ENCODE measurements around the gene GPR162.

GPR162 gene

DNA sequence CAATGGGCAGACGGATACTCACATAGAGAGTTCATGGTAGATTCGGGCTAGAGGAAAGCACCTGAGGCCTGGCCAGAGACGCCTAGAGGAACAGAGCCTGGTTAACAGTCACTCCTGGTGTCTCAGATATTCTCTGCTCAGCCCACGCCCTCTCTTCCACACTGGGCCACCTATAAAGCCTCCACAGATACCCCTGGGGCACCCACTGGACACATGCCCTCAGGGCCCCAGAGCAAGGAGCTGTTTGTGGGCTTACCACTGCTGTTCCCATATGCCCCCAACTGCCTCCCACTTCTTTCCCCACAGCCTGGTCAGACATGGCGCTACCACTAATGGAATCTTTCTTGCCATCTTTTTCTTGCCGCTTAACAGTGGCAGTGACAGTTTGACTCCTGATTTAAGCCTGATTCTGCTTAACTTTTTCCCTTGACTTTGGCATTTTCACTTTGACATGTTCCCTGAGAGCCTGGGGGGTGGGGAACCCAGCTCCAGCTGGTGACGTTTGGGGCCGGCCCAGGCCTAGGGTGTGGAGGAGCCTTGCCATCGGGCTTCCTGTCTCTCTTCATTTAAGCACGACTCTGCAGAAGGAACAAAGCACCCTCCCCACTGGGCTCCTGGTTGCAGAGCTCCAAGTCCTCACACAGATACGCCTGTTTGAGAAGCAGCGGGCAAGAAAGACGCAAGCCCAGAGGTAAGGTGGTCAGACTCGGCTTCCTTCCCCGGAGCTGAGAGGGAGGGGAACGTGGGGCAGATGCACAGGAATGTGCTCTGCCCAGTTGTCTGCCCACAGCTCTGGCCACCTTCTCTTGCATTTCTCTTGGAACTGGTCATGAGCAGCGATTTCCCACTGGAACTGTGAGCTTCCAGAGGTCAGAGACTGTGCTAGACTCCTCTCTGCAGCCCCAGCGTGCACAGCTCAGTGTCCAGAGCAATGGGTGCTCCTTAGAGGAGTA lies 32.4 kb upstream of the GPR162 start, which contains the start of gene CD4:
Gene CD4 (plus strand): TSS at position 557 of the 953 bp plus-strand sequence. CDS start 10,611 bp downstream, outside the sequence.
- peak in 3 of 5 experiments; percentile 57 to 92 (median 57) for DNase-seq

GRCh38 chr12:6790496-6791150 lies 31.0 kb upstream of the GPR162 start:
- DNase-seq: peak in 3 of 5 experiments; percentile 35 to 82 (median 43)

DNA sequence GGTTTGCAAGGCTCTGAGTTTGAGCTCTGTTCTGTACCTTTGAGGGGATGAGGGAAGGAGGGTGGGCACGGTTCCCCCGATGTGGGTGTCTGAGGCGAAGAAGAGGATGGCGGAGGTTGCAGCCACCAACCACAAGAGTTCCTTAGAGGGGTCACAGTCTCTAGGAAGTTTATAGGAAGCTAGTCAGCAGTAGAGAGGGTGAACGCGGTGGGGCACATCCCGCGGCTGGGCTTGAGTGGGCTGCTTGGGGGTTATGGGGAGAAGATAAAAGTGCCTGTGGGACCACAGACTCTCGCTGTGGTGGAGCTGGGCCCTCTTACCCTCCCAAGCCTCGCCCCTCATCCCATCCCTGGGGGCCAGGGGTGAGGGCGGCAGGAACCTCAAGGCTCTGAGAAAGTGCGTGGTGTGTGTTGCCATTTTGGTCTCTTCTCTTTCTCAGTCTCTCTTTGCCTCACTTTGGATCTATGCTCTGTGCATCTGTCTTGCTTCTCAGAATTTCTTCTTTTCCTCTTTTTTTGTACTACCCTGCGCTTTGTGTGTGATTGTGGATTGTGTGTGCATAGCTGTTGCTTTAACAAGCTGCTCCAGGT lies 29.6 kb upstream of the GPR162 start:
- peak in 1 of 5 experiments; percentile 25 for DNase-seq

- DNase-seq: peak in 2 of 5 experiments; percentile 36 to 80
Measured at GRCh38 chr12:6792522-6793201, 29.0 kb upstream of the GPR162 start.

DNA sequence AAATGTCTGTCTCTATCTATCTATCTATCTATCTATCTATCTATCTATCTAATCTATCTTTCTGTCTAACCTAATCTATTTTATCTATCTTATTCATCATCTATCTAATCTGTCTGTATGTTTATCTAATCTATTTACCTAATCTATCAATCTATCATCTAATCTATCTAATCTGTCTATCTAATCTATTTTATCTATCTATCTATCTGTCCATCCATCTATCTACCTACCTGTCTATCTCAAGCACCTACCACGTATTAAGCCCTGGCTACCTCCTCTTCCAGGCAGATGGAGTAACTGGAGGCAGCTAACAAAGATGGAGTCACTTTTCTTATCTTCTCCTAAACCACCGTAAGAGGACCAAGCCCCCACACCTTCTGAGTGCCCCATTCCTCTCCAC lies 26.5 kb upstream of the GPR162 start:
- DNase-seq: no peak

DNA sequence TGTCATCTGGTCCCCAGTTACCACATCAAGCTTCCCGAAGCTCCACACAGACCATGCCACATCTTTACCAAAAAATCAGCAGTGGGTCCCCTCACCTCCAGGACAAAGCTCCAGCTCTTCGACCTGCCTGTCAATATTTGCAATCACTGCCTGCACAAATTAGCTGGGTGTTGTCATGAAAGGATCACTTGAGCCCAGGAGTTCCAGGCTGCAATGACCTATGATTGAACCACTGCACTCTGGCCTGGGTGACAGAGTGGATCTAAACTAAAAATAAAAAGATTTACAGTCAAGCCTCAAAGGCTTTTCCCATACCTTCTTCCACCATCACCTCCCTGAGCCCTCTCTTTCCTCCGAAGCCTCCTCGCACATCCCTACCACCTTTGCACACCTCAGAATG lies 25.0 kb upstream of the GPR162 start:
- no peak for DNase-seq

DNA sequence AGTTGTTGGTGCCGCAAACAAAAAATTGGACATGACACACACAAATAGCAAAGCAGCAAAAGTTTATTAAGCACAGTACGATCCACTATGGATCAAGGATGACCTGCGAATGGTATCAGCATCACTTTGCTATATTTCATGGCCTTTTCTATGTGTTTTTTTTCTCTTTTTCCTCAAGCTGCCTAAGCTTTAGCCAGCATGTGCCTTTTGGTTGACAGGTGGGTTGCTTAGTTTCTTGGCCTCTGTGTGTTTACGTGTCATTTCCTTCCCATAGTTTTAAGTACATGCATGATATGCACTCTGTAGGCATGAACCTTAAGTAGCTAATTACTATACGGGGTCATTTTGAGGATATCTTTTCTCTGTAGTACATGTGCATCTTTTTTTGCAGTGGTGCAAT lies 22.5 kb upstream of the GPR162 start:
- no peak for DNase-seq

DNA sequence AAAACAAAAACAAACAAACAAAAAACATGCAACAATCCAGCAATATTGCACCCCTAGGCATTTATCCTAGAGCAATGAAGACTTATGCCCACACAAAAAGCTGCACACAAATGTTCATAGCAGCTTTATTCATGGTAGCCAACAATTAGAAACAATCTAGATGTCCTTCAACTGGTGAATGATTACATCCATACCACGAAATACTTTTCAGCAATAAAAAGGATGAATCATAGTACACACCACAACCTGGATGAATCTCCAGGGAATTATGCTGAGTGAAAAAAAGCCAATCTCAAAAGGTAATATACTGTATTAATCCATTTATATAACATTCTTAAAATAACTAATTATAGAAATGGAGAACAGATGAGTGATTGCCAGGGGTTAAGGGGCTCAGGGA lies 14.5 kb upstream of the GPR162 start:
- DNase-seq: no peak

GRCh38 chr12:6809056-6809455 lies 12.6 kb upstream of the GPR162 start:
- DNase-seq: no peak

- DNase-seq: no peak
Measured at GRCh38 chr12:6810758-6811157, 10.9 kb upstream of the GPR162 start.

DNA sequence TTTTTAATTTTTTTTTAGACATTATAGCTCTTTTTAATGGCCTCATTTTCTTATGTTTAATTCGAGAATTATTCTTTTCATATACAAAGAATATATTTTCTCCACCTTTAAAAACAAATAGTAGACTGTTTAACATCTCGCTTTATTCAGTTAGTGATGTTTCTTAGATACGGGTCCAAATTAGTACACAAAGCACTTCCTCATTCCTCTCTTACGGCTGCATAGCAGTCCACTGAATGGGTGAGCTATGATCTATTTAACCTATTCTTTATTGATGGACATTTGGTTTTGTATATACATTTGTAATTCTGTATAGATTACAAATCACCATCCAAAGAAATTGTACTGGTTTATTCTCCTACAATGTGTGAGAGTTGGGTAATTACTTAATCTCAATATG lies 8.3 kb upstream of the GPR162 start:
- DNase-seq: no peak

GRCh38 chr12:6816598-6816997 lies 5.0 kb upstream of the GPR162 start:
- no peak for DNase-seq

DNA sequence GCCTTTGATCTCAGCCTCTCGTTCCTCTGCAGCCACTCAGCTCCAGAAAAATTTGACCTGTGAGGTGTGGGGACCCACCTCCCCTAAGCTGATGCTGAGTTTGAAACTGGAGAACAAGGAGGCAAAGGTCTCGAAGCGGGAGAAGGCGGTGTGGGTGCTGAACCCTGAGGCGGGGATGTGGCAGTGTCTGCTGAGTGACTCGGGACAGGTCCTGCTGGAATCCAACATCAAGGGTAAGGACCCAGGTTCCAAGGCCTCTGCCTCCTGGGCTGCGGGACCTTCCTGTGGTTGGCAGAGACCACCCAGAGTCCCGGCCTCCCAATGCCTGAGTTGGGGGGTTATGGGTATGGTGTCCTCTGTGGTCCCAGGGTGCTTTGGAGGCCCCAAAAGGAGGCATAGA lies 4.5 kb upstream of the GPR162 start:
- DNase-seq: no peak

DNA sequence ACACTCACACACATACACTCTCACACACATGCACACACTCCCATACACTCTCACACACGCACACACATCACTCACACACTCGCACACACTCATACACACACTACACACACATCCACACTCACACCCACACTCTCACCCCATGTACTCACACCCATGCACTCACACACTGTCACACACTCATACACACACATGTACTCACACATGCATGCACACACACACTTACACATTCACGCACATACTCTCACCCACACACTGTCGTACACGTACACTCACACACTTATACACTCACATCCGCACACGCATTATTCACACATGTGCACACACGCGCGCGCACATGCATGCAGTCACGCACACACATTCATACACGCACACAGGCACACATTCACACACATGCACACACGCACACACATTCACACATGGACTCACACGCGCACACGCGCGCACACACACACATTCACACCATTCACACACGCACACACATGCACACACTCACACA lies 3.9 kb upstream of the GPR162 start:
- DNase-seq: no peak

DNA sequence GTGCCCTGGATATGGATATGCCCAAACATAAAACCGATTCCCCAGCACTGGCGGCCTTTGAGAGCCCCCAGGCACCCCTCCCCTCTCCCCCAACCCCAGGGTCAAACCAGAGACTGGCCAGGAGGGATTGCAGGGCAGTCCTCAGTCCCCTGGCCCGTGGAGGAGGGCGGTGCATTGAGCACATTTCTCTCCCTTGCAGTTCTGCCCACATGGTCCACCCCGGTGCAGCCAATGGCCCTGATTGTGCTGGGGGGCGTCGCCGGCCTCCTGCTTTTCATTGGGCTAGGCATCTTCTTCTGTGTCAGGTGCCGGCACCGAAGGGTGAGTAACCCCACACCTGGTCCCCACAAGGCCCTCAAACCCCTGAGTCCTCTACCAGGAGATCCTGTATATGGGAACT lies 3.4 kb upstream of the GPR162 start:
- no peak for DNase-seq

DNA sequence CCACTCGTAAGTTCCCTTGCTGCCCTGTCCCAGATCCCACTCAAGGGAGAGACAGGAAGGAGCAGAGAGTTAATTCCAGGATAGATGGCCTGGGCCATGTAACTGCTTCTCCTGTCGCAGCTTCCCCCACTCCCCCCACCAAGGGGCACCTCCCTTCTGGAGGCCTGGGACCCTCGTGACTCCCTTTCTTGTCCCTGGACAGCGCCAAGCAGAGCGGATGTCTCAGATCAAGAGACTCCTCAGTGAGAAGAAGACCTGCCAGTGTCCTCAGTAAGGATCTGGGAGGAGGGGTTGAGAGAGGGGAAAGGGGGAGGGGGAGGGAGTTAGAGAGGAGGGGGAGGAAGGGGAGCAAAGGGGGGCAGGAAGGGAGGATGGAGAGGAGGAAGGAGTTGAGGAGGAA lies 3.0 kb upstream of the GPR162 start:
- DNase-seq: no peak

GRCh38 chr12:6819106-6820030 lies 2.3 kb upstream of the GPR162 start:
- no peak for DNase-seq

GRCh38 chr12:6820166-6820565 lies 1.5 kb upstream of the GPR162 start:
- DNase-seq: no peak

- DNase-seq: no peak
Measured at GRCh38 chr12:6822426-6823135, 960 bp downstream of the GPR162 start.

- DNase-seq: no peak
Measured at GRCh38 chr12:6823182-6824084, 1.8 kb downstream of the GPR162 start.

Data from T-helper 2 cell (primary cell).